ENCODE data around the gene ZNF606. TPM values are rescaled to one million over a fixed set of nuclear protein-coding genes. Genes with fewer than 3 reads are reported as not detected.

ZNF606 gene
- total RNA-seq, 1 donor from 2014 or later: 11.5 TPM

GRCh38 chr19:58010507-58010906 is 7.9 kb upstream of the ZNF606 start:
- intact Hi-C loops (cut with micrococcal nuclease): no loop called here

- intact Hi-C loops (cut with micrococcal nuclease): loop anchor here (10.0 kb wide), 1 partner anchor 145 kb away; the partner anchor contains the start of gene ZNF329
Observed at GRCh38 chr19:58009666-58010301, 7.2 kb upstream of the ZNF606 start.

GRCh38 chr19:58009301-58009665 is 6.7 kb upstream of the ZNF606 start:
- intact Hi-C loops (cut with micrococcal nuclease): loop anchor here (10.0 kb wide), 1 partner anchor 146 kb away; the partner anchor contains the start of gene ZNF329

- intact Hi-C loops (cut with micrococcal nuclease): loop anchor here (10.0 kb wide), 1 partner anchor 146 kb away; the partner anchor contains the start of gene ZNF329
Observed at GRCh38 chr19:58008877-58009276, 6.3 kb upstream of the ZNF606 start.

GRCh38 chr19:58007285-58007684 is 4.7 kb upstream of the ZNF606 start:
- intact Hi-C loops (cut with micrococcal nuclease): loop anchor here (10.0 kb wide), 1 partner anchor 148 kb away; the partner anchor contains the start of gene ZNF329

GRCh38 chr19:58003174-58003828 is 681 bp upstream of the ZNF606 start:
- intact Hi-C loops (cut with micrococcal nuclease): loop anchor here (2.0 to 10.0 kb wide), 4 partner anchors 86 to 516 kb away; partner anchors contain the start of genes ZNF329, ZNF417, ZNF419 and ZNF776

GRCh38 chr19:58001895-58002369 is 688 bp downstream of the ZNF606 start:
- intact Hi-C loops (cut with micrococcal nuclease): loop anchor here (1.0 to 10.0 kb wide), 7 partner anchors 55 to 567 kb away; partner anchors contain the start of genes ZNF256, ZNF329, ZNF417 and ZNF419

- intact Hi-C loops (cut with micrococcal nuclease): loop anchor here (5.0 to 10.0 kb wide), 3 partner anchors 154 to 513 kb away; partner anchors contain the start of genes ZNF329, ZNF419 and ZNF776
Observed at GRCh38 chr19:58000677-58001076, 1.9 kb downstream of the ZNF606 start.

- intact Hi-C loops (cut with micrococcal nuclease): no loop called here
Observed at GRCh38 chr19:57992841-57993240, 9.8 kb downstream of the ZNF606 start.

- intact Hi-C loops (cut with micrococcal nuclease): no loop called here
Observed at GRCh38 chr19:57978586-57979289, 23.9 kb downstream of the ZNF606 start.

GRCh38 chr19:57974434-57974833 is 28.2 kb downstream of the ZNF606 start, which contains the start of gene C19orf18:
TSS of gene C19orf18 (minus strand) at chr19:57974534. CDS start at chr19:57974432, 102 bp downstream.
- intact Hi-C loops (cut with micrococcal nuclease): no loop called here

- intact Hi-C loops (cut with micrococcal nuclease): no loop called here
Observed at GRCh38 chr19:57964761-57965160, 37.9 kb downstream of the ZNF606 start.

GRCh38 chr19:57961785-57962184 is 40.8 kb downstream of the ZNF606 start:
- intact Hi-C loops (cut with micrococcal nuclease): no loop called here

GRCh38 chr19:57954996-57955395 is 47.6 kb downstream of the ZNF606 start:
- intact Hi-C loops (cut with micrococcal nuclease): no loop called here

- intact Hi-C loops (cut with micrococcal nuclease): no loop called here
Observed at GRCh38 chr19:57949702-57950101, 52.9 kb downstream of the ZNF606 start.

- intact Hi-C loops (cut with micrococcal nuclease): no loop called here
Observed at GRCh38 chr19:57949296-57949695, 53.3 kb downstream of the ZNF606 start.

GRCh38 chr19:57947419-57948134 is 55.0 kb downstream of the ZNF606 start, which contains the start of gene ZNF256:
TSS of gene ZNF256 (minus strand) at chr19:57947706. CDS start at chr19:57947474, 232 bp downstream.
- intact Hi-C loops (cut with micrococcal nuclease): loop anchor here (1.0 kb wide), 1 partner anchor 55 kb away; the partner anchor contains the start of gene ZNF606

GRCh38 chr19:57947088-57947418 is 55.6 kb downstream of the ZNF606 start:
- intact Hi-C loops (cut with micrococcal nuclease): loop anchor here (1.0 kb wide), 1 partner anchor 55 kb away; the partner anchor contains the start of gene ZNF606

- intact Hi-C loops (cut with micrococcal nuclease): no loop called here
Observed at GRCh38 chr19:57946316-57946715, 56.3 kb downstream of the ZNF606 start.

- intact Hi-C loops (cut with micrococcal nuclease): no loop called here
Observed at GRCh38 chr19:57941593-57941992, 61.0 kb downstream of the ZNF606 start.

- intact Hi-C loops (cut with micrococcal nuclease): no loop called here
Observed at GRCh38 chr19:57935731-57936130, 66.9 kb downstream of the ZNF606 start.

Data from T-helper 2 cell treated with Interferon-gamma antibody and Interleukin-4, amounts not matched to agents 100 ng/mL and 5 ng/mL, for 36 hours (primary cell).